Measurements from ENCODE around the gene ELAVL1.

The ELAVL1 gene

DNA sequence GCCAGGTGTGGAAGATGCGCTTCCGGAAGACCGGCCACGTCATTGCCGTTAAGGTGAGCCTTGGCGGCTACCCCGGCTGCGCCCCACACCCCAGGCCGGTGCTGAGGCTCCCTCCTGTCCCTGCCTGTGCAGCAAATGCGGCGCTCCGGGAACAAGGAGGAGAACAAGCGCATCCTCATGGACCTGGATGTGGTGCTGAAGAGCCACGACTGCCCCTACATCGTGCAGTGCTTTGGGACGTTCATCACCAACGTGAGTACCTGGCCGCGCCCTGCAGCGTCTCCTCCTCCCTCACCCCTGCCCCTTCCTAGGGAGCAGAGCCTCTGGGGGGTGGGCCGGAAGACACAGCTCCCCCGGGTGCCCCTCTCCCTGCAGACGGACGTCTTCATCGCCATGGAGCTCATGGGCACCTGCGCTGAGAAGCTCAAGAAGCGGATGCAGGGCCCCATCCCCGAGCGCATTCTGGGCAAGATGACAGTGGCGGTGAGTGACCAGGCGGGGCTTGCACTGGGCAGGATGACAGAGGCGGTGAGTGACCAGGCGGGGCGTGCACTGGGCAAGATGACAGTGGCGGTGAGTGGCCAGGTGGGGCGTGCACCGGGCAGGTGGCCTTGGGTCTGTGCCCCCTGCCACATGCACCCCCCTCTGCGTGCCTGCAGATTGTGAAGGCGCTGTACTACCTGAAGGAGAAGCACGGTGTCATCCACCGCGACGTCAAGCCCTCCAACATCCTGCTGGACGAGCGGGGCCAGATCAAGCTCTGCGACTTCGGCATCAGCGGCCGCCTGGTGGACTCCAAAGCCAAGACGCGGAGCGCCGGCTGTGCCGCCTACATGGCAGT, 94.9 kb downstream of the ELAVL1 start:
- no peak overlapping the region for H2AFZ ChIP-seq (ENCODE audit: low read length)
- H3K79me2 ChIP-seq (ENCODE audit: low read length), result peaks cover 39% of the 10 kb centered on the region
- DNase-seq, result no peak
- H3K4me1 ChIP-seq (ENCODE audit: low read length), result no peaks in the 10 kb centered on the region
- no peak overlapping the region for H3K4me3 ChIP-seq (ENCODE audit: low read length)
- no peak overlapping the region for H3K9ac ChIP-seq (ENCODE audit: low read length)
- peaks cover 13% of the 10 kb centered on the region for H4K20me1 ChIP-seq (ENCODE audit: insufficient read depth, low read length)
- H3F3A ChIP-seq (ENCODE audit: insufficient read depth, low read length), result 0 out of 2 replicates have a peak, but pooled peaks cover 3% of the 10 kb centered on the region
- no peak overlapping the region for H3K4me2 ChIP-seq (ENCODE audit: low read depth, low read length)
- TF ChIP-seq EZH2phosphoT487 (IDR thresholded peaks at IDR 0.05; ENCODE audit: low read length), result no peak
- TF ChIP-seq, protein P1, sequence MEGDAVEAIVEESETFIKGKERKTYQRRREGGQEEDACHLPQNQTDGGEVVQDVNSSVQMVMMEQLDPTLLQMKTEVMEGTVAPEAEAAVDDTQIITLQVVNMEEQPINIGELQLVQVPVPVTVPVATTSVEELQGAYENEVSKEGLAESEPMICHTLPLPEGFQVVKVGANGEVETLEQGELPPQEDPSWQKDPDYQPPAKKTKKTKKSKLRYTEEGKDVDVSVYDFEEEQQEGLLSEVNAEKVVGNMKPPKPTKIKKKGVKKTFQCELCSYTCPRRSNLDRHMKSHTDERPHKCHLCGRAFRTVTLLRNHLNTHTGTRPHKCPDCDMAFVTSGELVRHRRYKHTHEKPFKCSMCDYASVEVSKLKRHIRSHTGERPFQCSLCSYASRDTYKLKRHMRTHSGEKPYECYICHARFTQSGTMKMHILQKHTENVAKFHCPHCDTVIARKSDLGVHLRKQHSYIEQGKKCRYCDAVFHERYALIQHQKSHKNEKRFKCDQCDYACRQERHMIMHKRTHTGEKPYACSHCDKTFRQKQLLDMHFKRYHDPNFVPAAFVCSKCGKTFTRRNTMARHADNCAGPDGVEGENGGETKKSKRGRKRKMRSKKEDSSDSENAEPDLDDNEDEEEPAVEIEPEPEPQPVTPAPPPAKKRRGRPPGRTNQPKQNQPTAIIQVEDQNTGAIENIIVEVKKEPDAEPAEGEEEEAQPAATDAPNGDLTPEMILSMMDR (IDR thresholded peaks at IDR 0.05; ENCODE audit: low read length), result no peak
- no peak for TF ChIP-seq EZH2 (optimal IDR thresholded peaks at IDR 0.05; ENCODE audit: low read depth, low read length)
- no peaks in the 10 kb centered on the region; the same call in 1 of the 2 replicates for H3K36me3 ChIP-seq (replicated peaks; ENCODE audit: insufficient read depth, low read length)
- no peaks in the 10 kb centered on the region for H3K9me2 ChIP-seq (replicated peaks; ENCODE audit: insufficient read depth, low read length)
- peaks cover 3% of the 10 kb centered on the region; the same call in 1 of the 2 replicates for H3K27me3 ChIP-seq (replicated peaks; ENCODE audit: insufficient read depth, low read length)
- no peak overlapping the region for H3K27ac ChIP-seq (ENCODE audit: low read length)
- H3K9me3 ChIP-seq (replicated peaks; ENCODE audit: insufficient read depth, low read length), result no peaks in the 10 kb centered on the region

GRCh38 chr19:7909471-7910067, 95.9 kb downstream of the ELAVL1 start:
- Histone ChIP-seq H4K20me1 (ENCODE audit: insufficient read depth, low read length) (peaks cover 22% of the 10 kb centered on the region), H3K79me2 (ENCODE audit: low read length) (peaks cover 49% of the 10 kb centered on the region), H3K4me2 (ENCODE audit: low read depth, low read length) (no peak overlapping the region), H3K27ac (ENCODE audit: low read length) (no peak overlapping the region), H2AFZ (ENCODE audit: low read length) (no peak overlapping the region), H3K36me3 (replicated peaks; ENCODE audit: insufficient read depth, low read length) (no peaks in the 10 kb centered on the region; the same call in 1 of the 2 replicates), H3K4me3 (ENCODE audit: low read length) (no peak overlapping the region), H3K9me3 (replicated peaks; ENCODE audit: insufficient read depth, low read length) (no peaks in the 10 kb centered on the region), H3F3A (ENCODE audit: insufficient read depth, low read length) (no peaks in the 10 kb centered on the region), H3K4me1 (ENCODE audit: low read length) (0 out of 2 replicates have a peak, but pooled peaks cover 8% of the 10 kb centered on the region), H3K9ac (ENCODE audit: low read length) (no peak overlapping the region), H3K9me2 (replicated peaks; ENCODE audit: insufficient read depth, low read length) (no peaks in the 10 kb centered on the region), H3K27me3 (replicated peaks; ENCODE audit: insufficient read depth, low read length) (no peaks in the 10 kb centered on the region)
- no peak for TF ChIP-seq EZH2phosphoT487 (IDR thresholded peaks at IDR 0.05; ENCODE audit: low read length)
- no peak for TF ChIP-seq EZH2 (optimal IDR thresholded peaks at IDR 0.05; ENCODE audit: low read depth, low read length)
- TF ChIP-seq, protein P1 (IDR thresholded peaks at IDR 0.05; ENCODE audit: low read length), result no peak
- DNase-seq, result no peak

DNA sequence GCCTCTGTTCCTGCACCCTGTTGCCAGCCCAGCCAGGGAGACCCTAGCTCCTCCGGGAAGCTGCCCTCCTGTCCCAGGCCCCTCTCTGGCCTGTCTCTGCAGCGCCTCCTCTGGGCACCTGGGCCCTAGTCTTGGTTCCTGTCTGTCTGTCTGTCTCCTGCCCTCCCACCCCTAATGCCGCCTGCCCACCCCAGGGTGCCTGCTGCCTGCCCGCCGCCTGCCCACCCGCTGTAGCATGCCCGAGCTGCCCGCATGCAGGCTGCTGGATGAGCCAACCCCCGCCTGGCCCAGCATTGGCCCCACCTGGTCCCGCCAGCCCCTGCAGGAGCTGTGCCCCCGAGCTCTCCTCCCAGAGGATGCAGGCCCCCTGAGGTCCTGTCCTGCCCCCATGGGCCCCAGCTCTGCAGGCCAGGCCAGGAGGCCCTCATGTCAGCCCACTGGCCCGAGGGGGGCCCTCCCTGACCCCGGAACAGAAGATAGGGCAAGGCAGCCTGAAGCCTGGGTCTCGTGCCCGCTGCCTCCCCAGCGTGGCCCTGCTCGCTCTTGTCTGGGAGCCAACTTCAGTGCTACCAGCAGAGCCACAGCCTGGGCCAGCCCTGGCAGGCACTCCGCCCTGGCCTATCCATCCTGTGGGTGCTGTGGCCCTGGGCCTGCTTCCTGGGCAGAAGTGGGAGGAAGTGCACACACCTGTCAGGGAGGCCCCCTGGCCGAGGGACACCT, 96.5 kb downstream of the ELAVL1 start:
- H3K36me3 ChIP-seq (replicated peaks; ENCODE audit: insufficient read depth, low read length), result no peaks in the 10 kb centered on the region; the same call in 1 of the 2 replicates
- H3K79me2 ChIP-seq (ENCODE audit: low read length), result peaks cover 55% of the 10 kb centered on the region
- H4K20me1 ChIP-seq (ENCODE audit: insufficient read depth, low read length), result peaks cover 25% of the 10 kb centered on the region
- H3K4me1 ChIP-seq (ENCODE audit: low read length), result 0 out of 2 replicates have a peak, but pooled peaks cover 9% of the 10 kb centered on the region
- no peak for DNase-seq
- no peak overlapping the region for H3K4me2 ChIP-seq (ENCODE audit: low read depth, low read length)
- TF ChIP-seq, protein P1 (IDR thresholded peaks at IDR 0.05; ENCODE audit: low read length), result no peak
- no peak for TF ChIP-seq EZH2 (optimal IDR thresholded peaks at IDR 0.05; ENCODE audit: low read depth, low read length)
- no peak for TF ChIP-seq EZH2phosphoT487 (IDR thresholded peaks at IDR 0.05; ENCODE audit: low read length)
- no peaks in the 10 kb centered on the region for H3F3A ChIP-seq (ENCODE audit: insufficient read depth, low read length)
- no peak overlapping the region for H3K4me3 ChIP-seq (ENCODE audit: low read length)
- no peaks in the 10 kb centered on the region for H3K27me3 ChIP-seq (replicated peaks; ENCODE audit: insufficient read depth, low read length)
- H3K27ac ChIP-seq (ENCODE audit: low read length), result no peak overlapping the region
- H2AFZ ChIP-seq (ENCODE audit: low read length), result no peak overlapping the region
- no peaks in the 10 kb centered on the region for H3K9me3 ChIP-seq (replicated peaks; ENCODE audit: insufficient read depth, low read length)
- no peaks in the 10 kb centered on the region for H3K9me2 ChIP-seq (replicated peaks; ENCODE audit: insufficient read depth, low read length)
- no peak overlapping the region for H3K9ac ChIP-seq (ENCODE audit: low read length)

Measured in MM.1S (cell line).